ENCODE data around the gene LYST.

Gene LYST

DNA sequence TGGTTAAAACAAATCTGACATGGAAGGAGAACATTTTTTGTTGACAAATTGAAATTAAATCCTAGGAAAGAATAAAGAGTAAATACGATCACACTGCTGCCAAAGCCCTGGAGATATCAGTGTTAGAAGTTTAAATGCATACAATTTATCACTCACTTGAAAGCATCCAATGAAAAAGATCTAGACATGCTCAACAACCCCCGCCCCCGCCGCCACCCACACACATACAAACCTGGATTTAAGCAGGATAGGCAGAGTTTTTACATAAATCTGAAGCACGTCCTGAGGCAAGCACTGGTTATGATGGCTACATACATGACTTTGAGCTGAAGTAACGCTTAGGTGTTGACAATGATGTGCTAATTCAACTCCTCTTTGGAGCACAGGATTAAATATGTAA is 58.5 kb downstream of the LYST start:
- H4K20me1 ChIP-seq (ENCODE audit: control insufficient read depth, insufficient read depth, low read depth, low read length) = no peaks in the 10 kb centered on the region
- no peak overlapping the region for H3K4me2 ChIP-seq (ENCODE audit: low read length)
- TF ChIP-seq EZH2phosphoT487 (IDR thresholded peaks at IDR 0.05; ENCODE audit: borderline replicate concordance, low read length) = no peak
- TF ChIP-seq, protein P1, sequence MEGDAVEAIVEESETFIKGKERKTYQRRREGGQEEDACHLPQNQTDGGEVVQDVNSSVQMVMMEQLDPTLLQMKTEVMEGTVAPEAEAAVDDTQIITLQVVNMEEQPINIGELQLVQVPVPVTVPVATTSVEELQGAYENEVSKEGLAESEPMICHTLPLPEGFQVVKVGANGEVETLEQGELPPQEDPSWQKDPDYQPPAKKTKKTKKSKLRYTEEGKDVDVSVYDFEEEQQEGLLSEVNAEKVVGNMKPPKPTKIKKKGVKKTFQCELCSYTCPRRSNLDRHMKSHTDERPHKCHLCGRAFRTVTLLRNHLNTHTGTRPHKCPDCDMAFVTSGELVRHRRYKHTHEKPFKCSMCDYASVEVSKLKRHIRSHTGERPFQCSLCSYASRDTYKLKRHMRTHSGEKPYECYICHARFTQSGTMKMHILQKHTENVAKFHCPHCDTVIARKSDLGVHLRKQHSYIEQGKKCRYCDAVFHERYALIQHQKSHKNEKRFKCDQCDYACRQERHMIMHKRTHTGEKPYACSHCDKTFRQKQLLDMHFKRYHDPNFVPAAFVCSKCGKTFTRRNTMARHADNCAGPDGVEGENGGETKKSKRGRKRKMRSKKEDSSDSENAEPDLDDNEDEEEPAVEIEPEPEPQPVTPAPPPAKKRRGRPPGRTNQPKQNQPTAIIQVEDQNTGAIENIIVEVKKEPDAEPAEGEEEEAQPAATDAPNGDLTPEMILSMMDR (IDR thresholded peaks at IDR 0.05; ENCODE audit: low read depth, low read length, poor library complexity, severe bottlenecking) = no peak
- H3F3A ChIP-seq (ENCODE audit: control insufficient read depth, insufficient read depth) = no peaks in the 10 kb centered on the region
- no peaks in the 10 kb centered on the region for H3K9me2 ChIP-seq (replicated peaks; ENCODE audit: control insufficient read depth, low read length)
- no peaks in the 10 kb centered on the region for H3K36me3 ChIP-seq (ENCODE audit: control insufficient read depth, low read length)
- H3K9me3 ChIP-seq (ENCODE audit: control insufficient read depth, insufficient read depth, low read length) = no peaks in the 10 kb centered on the region
- H3K79me2 ChIP-seq (ENCODE audit: control insufficient read depth, low read length) = no peaks in the 10 kb centered on the region
- H3K4me1 ChIP-seq (ENCODE audit: control insufficient read depth, low read length) = no peaks in the 10 kb centered on the region
- no peak overlapping the region for H3K27ac ChIP-seq (ENCODE audit: low read depth, low read length)
- no peak overlapping the region for H3K4me3 ChIP-seq (ENCODE audit: low read length)
- no peaks in the 10 kb centered on the region for H3K27me3 ChIP-seq (ENCODE audit: control insufficient read depth, low read length)

DNA sequence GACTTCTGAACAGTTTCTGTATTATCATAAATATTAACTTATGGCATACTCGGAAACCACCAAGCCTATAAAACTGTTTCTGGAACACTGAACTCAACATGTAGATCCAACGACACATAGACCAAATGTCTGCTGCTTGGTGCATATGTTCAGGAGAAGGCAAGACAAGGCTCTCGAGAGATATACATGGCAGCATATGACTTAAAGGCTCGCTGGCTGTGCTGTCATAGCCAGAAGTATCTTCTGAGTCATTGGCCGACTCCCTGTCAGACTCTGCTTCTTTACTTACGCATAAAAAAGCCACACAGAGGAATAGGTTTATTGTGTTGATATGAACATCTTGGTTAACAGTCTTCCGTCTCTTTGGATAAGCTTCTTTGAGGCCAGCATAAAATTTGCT is 60.6 kb downstream of the LYST start:
- Histone ChIP-seq H3K27me3 (ENCODE audit: control insufficient read depth, low read length) (no peaks in the 10 kb centered on the region), H3F3A (ENCODE audit: control insufficient read depth, insufficient read depth) (no peaks in the 10 kb centered on the region), H4K20me1 (ENCODE audit: control insufficient read depth, insufficient read depth, low read depth, low read length) (no peaks in the 10 kb centered on the region), H3K9me3 (ENCODE audit: control insufficient read depth, insufficient read depth, low read length) (no peaks in the 10 kb centered on the region), H3K9me2 (replicated peaks; ENCODE audit: control insufficient read depth, low read length) (no peaks in the 10 kb centered on the region), H3K4me2 (ENCODE audit: low read length) (no peak overlapping the region), H3K79me2 (ENCODE audit: control insufficient read depth, low read length) (no peaks in the 10 kb centered on the region), H3K4me3 (ENCODE audit: low read length) (no peak overlapping the region), H3K27ac (ENCODE audit: low read depth, low read length) (no peak overlapping the region), H3K4me1 (ENCODE audit: control insufficient read depth, low read length) (no peaks in the 10 kb centered on the region), H3K36me3 (ENCODE audit: control insufficient read depth, low read length) (no peaks in the 10 kb centered on the region)
- no peak for TF ChIP-seq EZH2phosphoT487 (IDR thresholded peaks at IDR 0.05; ENCODE audit: borderline replicate concordance, low read length)

DNA sequence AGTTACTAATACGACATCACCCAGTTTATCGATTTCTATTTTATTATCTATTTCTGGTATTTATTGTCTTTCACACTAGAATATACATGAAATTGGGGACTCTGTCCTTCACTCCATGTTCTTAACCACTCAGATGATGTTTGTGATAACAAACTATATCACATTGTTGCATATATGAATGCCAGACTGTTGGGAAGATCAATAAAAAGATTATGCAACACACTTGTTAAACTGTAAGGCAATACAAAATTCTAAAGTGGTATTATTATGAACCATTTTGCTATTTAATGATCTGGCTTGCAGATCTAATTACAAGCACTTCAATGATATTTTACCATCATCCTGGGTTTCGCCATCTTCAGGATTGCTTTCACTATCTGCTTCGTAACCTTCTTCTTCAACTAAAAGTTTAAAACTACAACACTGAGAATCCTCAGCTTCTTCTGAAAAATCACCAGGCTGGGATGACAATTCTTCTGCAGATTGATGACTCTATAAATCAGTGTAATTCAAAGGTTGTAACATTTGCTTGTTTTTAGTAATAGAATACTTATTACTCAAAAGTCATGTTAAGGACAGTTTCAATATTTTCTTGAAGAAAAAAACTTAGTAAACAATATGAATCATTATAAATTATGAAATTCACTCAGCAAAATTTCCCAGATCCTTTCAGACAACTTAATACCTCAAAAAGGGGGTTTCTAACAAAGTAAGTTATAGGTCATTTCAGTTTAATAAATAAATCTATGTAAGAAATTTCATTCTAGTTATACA is 63.9 kb downstream of the LYST start:
- Histone ChIP-seq H3K4me3 (ENCODE audit: low read length) (no peak overlapping the region), H3K4me2 (ENCODE audit: low read length) (no peak overlapping the region), H3F3A (ENCODE audit: control insufficient read depth, insufficient read depth) (no peaks in the 10 kb centered on the region), H4K20me1 (ENCODE audit: control insufficient read depth, insufficient read depth, low read depth, low read length) (no peaks in the 10 kb centered on the region), H3K9me3 (ENCODE audit: control insufficient read depth, insufficient read depth, low read length) (no peaks in the 10 kb centered on the region), H3K36me3 (ENCODE audit: control insufficient read depth, low read length) (no peaks in the 10 kb centered on the region), H3K27ac (ENCODE audit: low read depth, low read length) (no peak overlapping the region), H3K27me3 (ENCODE audit: control insufficient read depth, low read length) (no peaks in the 10 kb centered on the region), H3K79me2 (ENCODE audit: control insufficient read depth, low read length) (no peaks in the 10 kb centered on the region), H3K9me2 (replicated peaks; ENCODE audit: control insufficient read depth, low read length) (no peaks in the 10 kb centered on the region), H3K4me1 (ENCODE audit: control insufficient read depth, low read length) (no peaks in the 10 kb centered on the region)
- no peak for TF ChIP-seq EZH2phosphoT487 (IDR thresholded peaks at IDR 0.05; ENCODE audit: borderline replicate concordance, low read length)
- TF ChIP-seq, protein P1 (IDR thresholded peaks at IDR 0.05; ENCODE audit: low read depth, low read length, poor library complexity, severe bottlenecking) = no peak

DNA sequence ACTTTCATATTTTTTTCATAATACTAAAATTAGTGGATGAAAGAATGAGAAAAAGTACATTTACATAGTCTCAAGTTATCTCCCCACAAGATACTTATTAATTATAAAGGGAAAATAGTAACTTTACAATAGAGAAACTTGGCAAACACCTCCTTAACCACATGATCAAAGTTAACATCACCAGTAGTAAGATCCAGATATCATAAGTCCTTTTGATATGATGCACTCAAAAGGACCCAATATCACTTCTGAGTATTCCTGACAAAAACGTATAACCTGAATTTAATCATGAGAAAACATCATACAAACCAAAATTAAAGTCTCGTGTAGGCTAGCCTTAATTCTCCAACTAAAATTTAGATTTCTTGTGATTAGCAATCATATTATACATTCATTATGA is 67.4 kb downstream of the LYST start:
- no peaks in the 10 kb centered on the region for H3K4me1 ChIP-seq (ENCODE audit: control insufficient read depth, low read length)
- H3K4me3 ChIP-seq (ENCODE audit: low read length) = no peak overlapping the region
- H3F3A ChIP-seq (ENCODE audit: control insufficient read depth, insufficient read depth) = no peaks in the 10 kb centered on the region
- no peak overlapping the region for H3K4me2 ChIP-seq (ENCODE audit: low read length)
- H3K27me3 ChIP-seq (ENCODE audit: control insufficient read depth, low read length) = no peaks in the 10 kb centered on the region
- no peaks in the 10 kb centered on the region for H3K9me3 ChIP-seq (ENCODE audit: control insufficient read depth, insufficient read depth, low read length)
- H4K20me1 ChIP-seq (ENCODE audit: control insufficient read depth, insufficient read depth, low read depth, low read length) = no peaks in the 10 kb centered on the region
- H3K27ac ChIP-seq (ENCODE audit: low read depth, low read length) = no peak overlapping the region
- H3K79me2 ChIP-seq (ENCODE audit: control insufficient read depth, low read length) = no peaks in the 10 kb centered on the region
- no peaks in the 10 kb centered on the region for H3K9me2 ChIP-seq (replicated peaks; ENCODE audit: control insufficient read depth, low read length)
- no peak for TF ChIP-seq EZH2phosphoT487 (IDR thresholded peaks at IDR 0.05; ENCODE audit: borderline replicate concordance, low read length)
- TF ChIP-seq, protein P1 (IDR thresholded peaks at IDR 0.05; ENCODE audit: low read depth, low read length, poor library complexity, severe bottlenecking) = no peak
- H3K36me3 ChIP-seq (ENCODE audit: control insufficient read depth, low read length) = no peaks in the 10 kb centered on the region

All from DOHH2 (cell line).